GM12878 (cell line): Measurements from ENCODE around the gene GOLGA6B. TPM values are rescaled to one million over a fixed set of nuclear protein-coding genes. Genes with fewer than 3 reads are reported as not detected.

Source experiments
- polyA plus RNA-seq, 11 experiments: library from polyadenylated mRNA; depleted of rRNA in 4 of 11; unstranded in 6 of 11; stranded (reverse) in 5 of 11; fragments of >200 nt; fragmentation: Nextera tagmentation in 4 of 11; fragmentation: Illumina TruSeq in 1 of 11; extraction: Ambion mirVana in 4 of 11; extraction: Trizol in 1 of 11; gene quantifications; 1 replicate in 1 of 11; 2 replicates in 10 of 11; pipeline versions ENCODE4 v1.2.1 to v1.2.3, GENCODE V29; 2011 to 2016; ENCODE audit warnings: inconsistent platforms in 2 of 11, missing spikeins in 2 of 11, low read depth in 1 of 11
- small RNA-seq: library from RNA; depleted of rRNA; stranded (forward); fragments of <200 nt; gene quantifications from one replicate; pipeline ENCODE3, GENCODE V24; 2014
- total RNA-seq, 4 experiments: library from RNA; depleted of rRNA in 3 of 4; stranded (reverse); fragments of >200 nt in 3 of 4; fragmentation: Illumina TruSeq in 1 of 4; extraction: Trizol in 1 of 4; gene quantifications; 2 replicates each; pipeline versions ENCODE4 v1.2.1 to v1.2.3, GENCODE V29; 2013 to 2021

The GOLGA6B gene
- total and polyA plus RNA-seq, 10 of the 15 experiments (the other 5 are each of a cell fraction or from before 2014, with no cell fraction given) = not detected

Small RNAs within 50 kb of the gene (small RNA-seq; reads per million reads assigned to genes)
- gene RN7SL853P = not detected

Other genes starting within 250 kb of the GOLGA6B start
- gene ARIH1, start 180.4 kb upstream of the GOLGA6B start, total RNA-seq (2014; rRNA removed) = 31.6 and 33.8 TPM in 2 replicates
- 19.0 and 20.8 TPM in 2 replicates for gene ARIH1, start 180.4 kb upstream of the GOLGA6B start, total RNA-seq (2014; rRNA removed; fragmentation: Illumina TruSeq; extraction: Trizol)
- gene ARIH1, start 180.4 kb upstream of the GOLGA6B start, total RNA-seq (2021) = 99.5 and 99.8 TPM in 2 replicates
- gene ARIH1, start 180.4 kb upstream of the GOLGA6B start, polyA plus RNA-seq (2011; rRNA removed) = 63.5 and 71.9 TPM in 2 replicates
- 34.1 and 37.8 TPM in 2 replicates for gene ARIH1, start 180.4 kb upstream of the GOLGA6B start, polyA plus RNA-seq (2014; fragmentation: Illumina TruSeq; extraction: Trizol)
- 10 to 100 TPM; 14.7 to 14.9 TPM for gene ARIH1, start 180.4 kb upstream of the GOLGA6B start, polyA plus RNA-seq (2014; fragmentation: Nextera tagmentation; extraction: Ambion mirVana)
- 21.5 and 24.0 TPM in 2 replicates for gene ARIH1, start 180.4 kb upstream of the GOLGA6B start, polyA plus RNA-seq (2014; rRNA removed)
- 10 to 100 TPM; 17.0 to 32.8 TPM for gene ARIH1, start 180.4 kb upstream of the GOLGA6B start, polyA plus RNA-seq (2016; fragmentation: Nextera tagmentation; extraction: Ambion mirVana)
- gene HIGD2B, start 31.5 kb downstream of the GOLGA6B start, total RNA-seq (2014; rRNA removed) = 0.38 and 0.56 TPM in 2 replicates
- not detected in 2 replicates for gene HIGD2B, start 31.5 kb downstream of the GOLGA6B start, total RNA-seq (2014; rRNA removed; fragmentation: Illumina TruSeq; extraction: Trizol)
- 0.24 TPM in 1 of 2 replicates, not detected in the other for gene HIGD2B, start 31.5 kb downstream of the GOLGA6B start, total RNA-seq (2021)
- gene HIGD2B, start 31.5 kb downstream of the GOLGA6B start, polyA plus RNA-seq (2011; rRNA removed) = not detected in 2 replicates
- gene HIGD2B, start 31.5 kb downstream of the GOLGA6B start, polyA plus RNA-seq (2014; fragmentation: Illumina TruSeq; extraction: Trizol) = not detected in 2 replicates
- gene HIGD2B, start 31.5 kb downstream of the GOLGA6B start, polyA plus RNA-seq (2014; fragmentation: Nextera tagmentation; extraction: Ambion mirVana) = under 1 TPM in 1 of 2 experiments, not detected in 1; 0.10 TPM
- gene HIGD2B, start 31.5 kb downstream of the GOLGA6B start, polyA plus RNA-seq (2014; rRNA removed) = not detected in 2 replicates
- not detected for gene HIGD2B, start 31.5 kb downstream of the GOLGA6B start, polyA plus RNA-seq (2016; fragmentation: Nextera tagmentation; extraction: Ambion mirVana)
- gene BBS4, start 31.5 kb downstream of the GOLGA6B start, total RNA-seq (2014; rRNA removed) = 8.0 and 10.6 TPM in 2 replicates
- gene BBS4, start 31.5 kb downstream of the GOLGA6B start, total RNA-seq (2014; rRNA removed; fragmentation: Illumina TruSeq; extraction: Trizol) = 9.3 and 9.6 TPM in 2 replicates
- gene BBS4, start 31.5 kb downstream of the GOLGA6B start, total RNA-seq (2021) = 9.1 and 9.4 TPM in 2 replicates
- gene BBS4, start 31.5 kb downstream of the GOLGA6B start, polyA plus RNA-seq (2011; rRNA removed) = 22.1 and 33.4 TPM in 2 replicates
- 10.2 and 22.7 TPM in 2 replicates for gene BBS4, start 31.5 kb downstream of the GOLGA6B start, polyA plus RNA-seq (2014; fragmentation: Illumina TruSeq; extraction: Trizol)
- gene BBS4, start 31.5 kb downstream of the GOLGA6B start, polyA plus RNA-seq (2014; fragmentation: Nextera tagmentation; extraction: Ambion mirVana) = 10 to 100 TPM in 1 of 2 experiments, 1 to 10 TPM in 1; 9.5 to 13.7 TPM
- gene BBS4, start 31.5 kb downstream of the GOLGA6B start, polyA plus RNA-seq (2014; rRNA removed) = 6.4 and 7.2 TPM in 2 replicates
- gene BBS4, start 31.5 kb downstream of the GOLGA6B start, polyA plus RNA-seq (2016; fragmentation: Nextera tagmentation; extraction: Ambion mirVana) = 10 to 100 TPM; 13.7 to 14.4 TPM
- 66.0 and 78.9 TPM in 2 replicates for gene ADPGK, start 129.1 kb downstream of the GOLGA6B start, total RNA-seq (2014; rRNA removed)
- 56.2 and 60.2 TPM in 2 replicates for gene ADPGK, start 129.1 kb downstream of the GOLGA6B start, total RNA-seq (2014; rRNA removed; fragmentation: Illumina TruSeq; extraction: Trizol)
- 50.3 and 53.2 TPM in 2 replicates for gene ADPGK, start 129.1 kb downstream of the GOLGA6B start, total RNA-seq (2021)
- gene ADPGK, start 129.1 kb downstream of the GOLGA6B start, polyA plus RNA-seq (2011; rRNA removed) = 146 and 165 TPM in 2 replicates
- gene ADPGK, start 129.1 kb downstream of the GOLGA6B start, polyA plus RNA-seq (2014; fragmentation: Illumina TruSeq; extraction: Trizol) = 66.6 and 66.7 TPM in 2 replicates
- gene ADPGK, start 129.1 kb downstream of the GOLGA6B start, polyA plus RNA-seq (2014; fragmentation: Nextera tagmentation; extraction: Ambion mirVana) = 10 to 100 TPM; 13.8 to 18.1 TPM
- gene ADPGK, start 129.1 kb downstream of the GOLGA6B start, polyA plus RNA-seq (2014; rRNA removed) = 65.5 and 78.8 TPM in 2 replicates
- 10 to 100 TPM; 51.5 to 53.1 TPM for gene ADPGK, start 129.1 kb downstream of the GOLGA6B start, polyA plus RNA-seq (2016; fragmentation: Nextera tagmentation; extraction: Ambion mirVana)